BJ (cell line): Measurements from ENCODE around the gene MAP3K10. TPM values are rescaled to one million over a fixed set of nuclear protein-coding genes. Genes with fewer than 3 reads are reported as not detected.
"Not testable (repeated sequence)": the region's sequence is repeated elsewhere in the genome, so short reads cannot be mapped to it uniquely, and the experiment has no call there.

Experiments
- CTCF ChIA-PET: fragments of 350-600 bp; formaldehyde crosslinking; extraction: SDS; loops from one replicate; lab custom pipeline; 2021; ENCODE audit warnings: antibody characterized with exemption, inconsistent platforms; lab: Yijun Ruan, JAX
- POLR2A ChIA-PET: fragments of 300-600 bp; sonication (Branson Sonifier 250); formaldehyde crosslinking; extraction: SDS; loops from one replicate; lab custom pipeline; 2021; ENCODE audit warnings: antibody characterized with exemption; lab: Charles Lee
- DNase-seq: peaks from one replicate; pipeline ENCODE4 v3.0.0-alpha.2; 2011; ENCODE audit warnings: low read depth
- H3K27me3 ChIP-seq: 2 replicates; pipeline ENCODE4 v1.6.0; 2011; ENCODE audit warnings: low read length; ENCODE audit not compliant: control insufficient read depth, insufficient read depth
- H3K36me3 ChIP-seq: 2 replicates; pipeline ENCODE4 v1.5.1; 2011; ENCODE audit warnings: low read length; ENCODE audit not compliant: control insufficient read depth, insufficient read depth
- H3K4me3 ChIP-seq: 2 replicates; pipeline ENCODE4 v1.5.1; 2011; ENCODE audit warnings: low read depth, mild to moderate bottlenecking, control low read depth, low read length
- polyA plus RNA-seq: library from polyadenylated mRNA; depleted of rRNA; stranded (reverse); fragments of >200 nt; gene quantifications from 2 replicates; pipeline ENCODE4 v1.2.3, GENCODE V29; 2011
- TF ChIP-seq, protein P1 (sequence below): IDR thresholded peaks from 2 replicates; pipeline ENCODE4 v1.5.1; 2011; ENCODE audit warnings: low read depth, mild to moderate bottlenecking, control low read depth, inconsistent platforms, low read length, moderate library complexity; ENCODE audit not compliant: insufficient read depth

The MAP3K10 gene
- polyA plus RNA-seq, 1 experiment: 3.6 TPM

DNA sequence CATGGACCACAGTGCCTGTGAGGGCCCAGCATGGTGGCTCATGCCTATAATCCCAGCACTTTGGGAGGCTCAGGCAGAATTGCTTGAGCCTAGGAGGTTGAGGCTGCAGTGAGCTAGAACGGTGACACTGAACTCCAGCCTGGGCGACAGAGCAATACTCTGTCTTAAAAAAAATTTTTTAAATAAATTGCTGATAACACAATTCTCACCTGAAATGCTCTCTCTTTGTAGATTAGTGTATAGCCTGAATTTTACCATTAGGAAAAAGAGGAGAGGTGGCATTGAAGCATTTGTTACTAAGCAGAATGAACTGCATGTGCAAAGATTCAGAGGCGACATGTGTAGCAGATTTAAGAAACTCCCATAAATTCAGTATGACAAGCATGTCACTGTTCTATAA lies 29.1 kb upstream of the MAP3K10 start:
- no peak for DNase-seq
- no peaks in the 10 kb centered on the region for H3K36me3 ChIP-seq
- CTCF ChIA-PET: no interaction called here
- H3K4me3 ChIP-seq: no peak overlapping the region
- POLR2A ChIA-PET: no interaction called here
- TF ChIP-seq, protein P1, sequence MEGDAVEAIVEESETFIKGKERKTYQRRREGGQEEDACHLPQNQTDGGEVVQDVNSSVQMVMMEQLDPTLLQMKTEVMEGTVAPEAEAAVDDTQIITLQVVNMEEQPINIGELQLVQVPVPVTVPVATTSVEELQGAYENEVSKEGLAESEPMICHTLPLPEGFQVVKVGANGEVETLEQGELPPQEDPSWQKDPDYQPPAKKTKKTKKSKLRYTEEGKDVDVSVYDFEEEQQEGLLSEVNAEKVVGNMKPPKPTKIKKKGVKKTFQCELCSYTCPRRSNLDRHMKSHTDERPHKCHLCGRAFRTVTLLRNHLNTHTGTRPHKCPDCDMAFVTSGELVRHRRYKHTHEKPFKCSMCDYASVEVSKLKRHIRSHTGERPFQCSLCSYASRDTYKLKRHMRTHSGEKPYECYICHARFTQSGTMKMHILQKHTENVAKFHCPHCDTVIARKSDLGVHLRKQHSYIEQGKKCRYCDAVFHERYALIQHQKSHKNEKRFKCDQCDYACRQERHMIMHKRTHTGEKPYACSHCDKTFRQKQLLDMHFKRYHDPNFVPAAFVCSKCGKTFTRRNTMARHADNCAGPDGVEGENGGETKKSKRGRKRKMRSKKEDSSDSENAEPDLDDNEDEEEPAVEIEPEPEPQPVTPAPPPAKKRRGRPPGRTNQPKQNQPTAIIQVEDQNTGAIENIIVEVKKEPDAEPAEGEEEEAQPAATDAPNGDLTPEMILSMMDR: no peak
- peaks cover 2% of the 10 kb centered on the region for H3K27me3 ChIP-seq

DNA sequence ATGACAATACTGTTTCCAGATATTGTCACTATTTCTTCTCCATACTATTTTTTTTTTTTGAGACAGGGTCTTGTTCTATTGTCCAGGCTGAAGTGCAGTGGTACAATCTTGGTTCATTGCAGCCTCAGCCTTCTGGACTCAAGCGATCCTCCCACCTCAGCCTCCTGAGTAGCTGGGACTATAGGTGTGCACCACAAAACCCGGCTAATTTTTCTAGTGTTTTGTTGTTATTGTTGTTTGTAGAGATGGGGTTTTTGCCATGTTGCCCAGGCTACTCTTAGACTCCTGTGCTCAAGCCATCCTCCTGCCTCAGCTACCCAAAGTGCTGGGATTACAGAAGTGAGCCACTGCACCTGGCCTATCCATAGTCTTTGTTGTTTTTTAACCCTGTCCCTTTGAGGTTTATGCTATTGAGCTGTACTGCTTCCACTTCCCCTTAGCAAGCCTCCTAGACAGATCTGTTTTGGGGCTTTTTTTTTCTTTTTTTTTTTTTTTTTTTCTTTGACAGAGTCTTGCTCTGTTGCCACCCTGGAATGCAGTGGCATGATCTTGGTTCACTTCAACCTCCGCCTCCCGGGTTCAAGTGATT lies 27.6 kb upstream of the MAP3K10 start:
- POLR2A ChIA-PET: no interaction called here
- Histone ChIP-seq H3K36me3 (no peaks in the 10 kb centered on the region), H3K4me3 (no peak overlapping the region), H3K27me3 (peaks cover 2% of the 10 kb centered on the region)
- CTCF ChIA-PET: interaction anchor here (0.6 kb wide), 1 partner anchor 59 kb away, joined by 3 read pairs; no protein-coding TSS in a partner anchor
- TF ChIP-seq, protein P1: no peak
- no peak for DNase-seq

DNA sequence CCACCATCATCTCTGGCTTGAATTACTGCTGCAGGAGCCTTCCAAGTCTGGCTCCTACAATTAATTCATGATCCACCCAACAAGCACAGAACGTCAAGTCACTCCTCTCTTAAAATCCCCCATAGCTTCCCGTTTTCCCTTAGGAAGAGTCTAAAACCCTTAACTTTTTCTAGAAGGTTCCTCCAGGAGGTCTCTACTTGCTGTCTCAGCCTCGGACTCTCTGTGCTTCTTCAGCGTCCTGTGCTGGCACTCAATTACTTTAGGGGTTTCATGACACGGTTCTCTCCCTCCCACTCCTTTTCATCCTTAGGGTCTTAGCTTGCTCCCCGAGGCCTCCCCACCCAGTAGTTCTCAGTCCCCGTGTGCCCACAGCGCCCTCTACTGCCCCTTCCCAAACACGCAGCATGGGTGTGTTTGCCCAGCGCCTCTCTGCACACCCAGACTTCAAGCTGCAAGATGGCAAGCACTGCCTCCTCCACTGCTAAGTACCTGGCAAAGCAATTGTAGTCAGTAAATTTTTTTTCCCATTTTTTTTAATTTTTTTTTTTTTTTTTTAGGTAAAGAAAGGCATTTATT lies 25.8 kb upstream of the MAP3K10 start:
- H3K36me3 ChIP-seq: no peaks in the 10 kb centered on the region
- no peak for DNase-seq
- ChIA-PET CTCF (interaction anchor here (0.6 to 3.2 kb wide), 12 partner anchors 8 to 53 kb away, joined by 3 to 11 read pairs (median 4); partner anchors contain the start of gene TTC9B), POLR2A (no interaction called here)
- peaks cover 2% of the 10 kb centered on the region for H3K27me3 ChIP-seq
- no peak overlapping the region for H3K4me3 ChIP-seq
- TF ChIP-seq, protein P1: peak; percentile 73

DNA sequence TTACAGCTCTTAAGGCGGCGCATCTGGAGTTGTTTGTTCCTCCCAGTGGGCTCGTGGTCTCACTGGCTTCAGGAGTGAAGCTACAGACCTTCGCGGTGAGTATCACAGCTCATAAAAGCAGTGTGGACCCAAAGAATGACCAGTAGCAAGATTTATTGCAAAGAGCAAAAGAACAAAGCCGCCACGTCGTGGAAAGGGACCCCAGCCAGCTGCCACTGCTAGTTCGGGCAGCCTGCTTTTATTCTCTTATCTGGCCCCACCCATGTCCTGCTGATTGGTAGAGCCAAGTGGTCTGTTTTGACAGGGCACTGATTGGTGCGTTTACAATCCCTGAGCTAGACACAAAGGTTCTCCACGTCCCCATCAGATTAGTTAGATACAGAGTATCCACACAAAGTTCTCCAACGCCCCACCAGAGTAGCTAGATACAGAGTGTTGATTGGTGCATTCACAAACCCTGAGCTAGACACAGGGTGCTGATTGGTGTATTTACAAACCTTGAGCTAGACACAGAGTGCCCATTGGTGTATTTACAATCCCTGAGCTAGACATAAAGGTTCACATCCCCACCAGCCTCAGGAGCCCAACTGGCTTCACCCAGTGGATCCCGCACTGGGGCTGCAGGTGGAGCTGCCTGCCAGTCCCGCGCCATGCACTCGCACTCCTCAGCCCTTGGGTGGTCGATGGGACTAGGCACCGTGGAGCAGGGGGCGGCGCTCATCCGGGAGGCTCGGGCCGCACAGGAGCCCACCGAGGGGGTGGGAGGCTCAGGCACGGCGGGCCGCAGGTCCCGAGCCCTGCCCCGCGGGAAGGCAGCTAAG lies 21.5 kb upstream of the MAP3K10 start:
- H3K27me3 ChIP-seq, DNase-seq, H3K4me3 ChIP-seq, CTCF ChIA-PET, H3K36me3 ChIP-seq, POLR2A ChIA-PET: not testable (repeated sequence)

DNA sequence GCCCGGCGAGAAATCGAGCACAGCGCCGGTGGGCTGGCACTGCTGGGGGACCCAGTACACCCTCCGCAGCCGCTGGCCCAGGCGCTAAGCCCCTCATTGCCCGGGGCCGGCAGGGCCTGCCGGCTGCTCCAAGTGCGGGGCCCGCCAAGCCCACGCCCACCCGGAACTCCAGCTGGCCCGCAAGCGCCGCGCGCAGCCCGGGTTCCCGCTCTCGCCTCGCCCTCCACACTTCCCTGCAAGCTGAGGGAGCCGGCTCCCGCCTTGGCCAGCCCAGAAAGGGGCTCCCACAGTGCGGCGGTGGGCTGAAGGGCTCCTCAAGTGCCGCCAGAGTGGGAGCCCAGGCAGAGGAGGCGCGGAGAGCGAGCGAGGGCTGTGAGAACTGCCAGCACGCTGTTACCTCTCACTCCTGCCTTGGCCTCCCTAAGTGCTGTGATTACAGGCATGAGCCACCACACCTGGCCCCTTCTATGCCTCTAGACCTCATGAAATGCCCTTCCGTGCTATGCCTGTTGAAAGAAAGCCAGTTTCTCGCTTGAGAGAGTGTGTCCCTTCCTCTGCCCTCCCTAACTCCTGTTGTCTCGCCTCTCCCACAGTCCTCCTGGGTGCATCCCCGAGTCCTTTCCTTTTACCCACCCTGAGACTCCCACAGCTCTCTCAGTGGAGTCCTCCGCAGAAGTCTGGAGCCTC lies 20.8 kb upstream of the MAP3K10 start:
- POLR2A ChIA-PET, DNase-seq, H3K27me3 ChIP-seq, H3K36me3 ChIP-seq, H3K4me3 ChIP-seq: not testable (repeated sequence)
- CTCF ChIA-PET: interaction anchor here (0.8 kb wide), 1 partner anchor 31 kb away, joined by 3 read pairs; no protein-coding TSS in a partner anchor

DNA sequence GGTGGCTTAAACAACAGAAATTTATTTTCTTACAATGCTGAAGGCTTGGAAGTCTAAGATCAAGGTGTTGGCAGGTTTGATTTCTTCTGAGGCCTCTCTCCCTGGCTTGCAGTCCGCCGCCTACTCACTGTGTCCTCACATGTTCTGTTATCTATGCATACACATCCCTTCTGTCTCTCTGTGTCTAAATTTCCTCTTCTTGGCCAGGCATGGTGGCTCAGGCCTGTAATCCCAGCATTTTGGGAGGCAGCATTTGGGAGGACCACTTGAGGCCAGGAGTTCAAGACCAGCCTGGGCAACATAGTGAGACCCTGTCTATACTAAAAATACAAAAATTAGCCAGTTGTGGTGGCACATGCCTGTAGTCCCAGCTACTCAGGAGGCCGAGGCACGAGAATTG lies 19.9 kb upstream of the MAP3K10 start:
- H3K27me3 ChIP-seq, POLR2A ChIA-PET, CTCF ChIA-PET, H3K4me3 ChIP-seq, DNase-seq, H3K36me3 ChIP-seq: not testable (repeated sequence)
